Pancreas (tissue), 10 donors: ENCODE measurements around the gene TCEAL9. TPM values are rescaled to one million over a fixed set of nuclear protein-coding genes. Genes with fewer than 3 reads are reported as not detected.

ENCODE experiments used
- ATAC-seq, 4 donors: fragments of 200-7000 bp; cut with Tn5 transposase; one replicate each; pipeline versions ENCODE4 v1.8.0 to v1.9.1; 2020; ENCODE audit warnings: mild to moderate bottlenecking in 4 of 4, moderate library complexity in 4 of 4
- DNase-seq, 6 donors: peaks; one replicate each; pipeline ENCODE4 v3.0.0-alpha.2; 2020
- FAIRE-seq: peaks from 2 replicates; lab custom pipeline; 2012; peaks lifted over from hg19 to GRCh38; lab: Jason Lieb, UNC
- H3K27ac ChIP-seq, 4 donors: fragments of 200-600 bp; sonication (generic); 1 replicate in 3 of 4; 2 replicates in 1 of 4; pipeline versions ENCODE4 v1.5.0 to v1.8.0; 2020
- H3K27me3 ChIP-seq, 4 donors: fragments of 200-600 bp; one replicate each; pipeline ENCODE4 v1.8.0; 2021
- H3K36me3 ChIP-seq, 3 donors: fragments of 200-600 bp; sonication (generic) in 1 of 3; one replicate each; pipeline versions ENCODE4 v1.5.0 to v1.8.0; 2020 to 2021
- H3K4me1 ChIP-seq, 3 donors: fragments of 200-600 bp; one replicate each; pipeline ENCODE4 v1.8.0; 2021
- H3K4me3 ChIP-seq, 4 donors: fragments of 200-600 bp; sonication (generic) in 2 of 4; one replicate each; pipeline versions ENCODE4 v1.5.0 to v1.8.0; 2020 to 2021
- H3K9me3 ChIP-seq, 4 donors: fragments of 200-600 bp; one replicate each; pipeline ENCODE4 v1.8.0; 2021
- WGBS, 2 donors: extraction: QIAGEN DNeasy Blood & Tissue Kit; methylation state at CpG; one replicate each; pipeline ENCODE4 v1.1.7; 2013; 5-methylcytosine and 5-hydroxymethylcytosine counted together
- intact Hi-C, 3 donors: fragments of 100-400 bp; cut with DNase I; formaldehyde crosslinking; loops; one replicate each; pipeline versions ENCODE4 v1.11.1 to v1.14.2; 2022
- polyA plus RNA-seq, 2 donors: library from polyadenylated mRNA; stranded (reverse); fragments of 200-250 nt; gene quantifications; one replicate each; pipeline ENCODE4 v1.2.3, GENCODE V29; 2013
- total RNA-seq, 6 donors: library from RNA; stranded (reverse); fragmentation: NEBNext Ultra II Directional in 4 of 6; extraction: Animal tissue kit (Norgen Biotek cat#: 25700) in 4 of 6; gene quantifications; one replicate each; pipeline versions ENCODE4 v1.2.1 to v1.2.4, GENCODE V29; 2021 to 2023
- TF ChIP-seq, protein P1 (sequence below), 4 donors: fragments of 200-600 bp; sonication (generic) in 3 of 4; IDR thresholded peaks; one replicate each; pipeline versions ENCODE4 v1.5.0 to v1.8.0; 2021; ENCODE audit warnings: antibody characterized with exemption in 4 of 4
- donor health status: healthy with polysubstance abuse.
- donor health status: DM: no; HTN: no; CAD: no; lungs with moderate emphysema.
- donor health status: DM: no; HTN: no; CAD: no.
- donor health status: control.
- donor health status: control.
- donor health status: Bipolar disorder and iron deficiency.
- donor health status: DM: yes; HTN: yes; CAD: no.
- donor health status: DM: no; HTN: no; CAD: no.
- donor health status: DM: no; HTN: no; CAD: no.
- donor health status: DM: yes; HTN: yes; CAD: no.

TCEAL9 gene
- total and polyA plus RNA-seq, 8 donors = 7.3 to 71.8 (median 14.9) TPM

DNA sequence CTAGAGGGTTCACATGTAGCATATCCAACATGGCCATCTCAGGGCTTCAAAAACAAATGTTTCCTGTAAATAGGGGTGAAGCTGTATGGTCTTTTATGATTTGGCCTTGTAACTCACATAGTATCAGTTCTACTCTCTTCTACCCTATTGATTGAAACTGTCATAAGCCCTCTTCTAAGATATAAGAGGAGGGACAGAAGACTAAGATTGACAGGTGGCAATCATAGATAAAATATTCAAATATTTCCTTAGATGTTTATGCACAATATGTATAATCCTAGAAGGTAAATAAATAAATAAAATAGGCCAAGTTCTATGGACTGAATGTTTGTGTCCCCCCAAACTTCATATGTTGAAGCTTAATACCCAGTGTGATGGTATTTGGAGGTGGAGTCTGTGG lies 13.2 kb downstream of the TCEAL9 start:
- no peak for FAIRE-seq
- intact Hi-C loops = no loop called here
- H3K36me3 ChIP-seq = no peaks in the 10 kb centered on the region
- H3K9me3 ChIP-seq = no peaks in the 10 kb centered on the region
- no peak for ATAC-seq
- peaks cover 0 to 13% (median 0%) of the 10 kb centered on the region in 4 donors for H3K27me3 ChIP-seq
- TF ChIP-seq, protein P1, sequence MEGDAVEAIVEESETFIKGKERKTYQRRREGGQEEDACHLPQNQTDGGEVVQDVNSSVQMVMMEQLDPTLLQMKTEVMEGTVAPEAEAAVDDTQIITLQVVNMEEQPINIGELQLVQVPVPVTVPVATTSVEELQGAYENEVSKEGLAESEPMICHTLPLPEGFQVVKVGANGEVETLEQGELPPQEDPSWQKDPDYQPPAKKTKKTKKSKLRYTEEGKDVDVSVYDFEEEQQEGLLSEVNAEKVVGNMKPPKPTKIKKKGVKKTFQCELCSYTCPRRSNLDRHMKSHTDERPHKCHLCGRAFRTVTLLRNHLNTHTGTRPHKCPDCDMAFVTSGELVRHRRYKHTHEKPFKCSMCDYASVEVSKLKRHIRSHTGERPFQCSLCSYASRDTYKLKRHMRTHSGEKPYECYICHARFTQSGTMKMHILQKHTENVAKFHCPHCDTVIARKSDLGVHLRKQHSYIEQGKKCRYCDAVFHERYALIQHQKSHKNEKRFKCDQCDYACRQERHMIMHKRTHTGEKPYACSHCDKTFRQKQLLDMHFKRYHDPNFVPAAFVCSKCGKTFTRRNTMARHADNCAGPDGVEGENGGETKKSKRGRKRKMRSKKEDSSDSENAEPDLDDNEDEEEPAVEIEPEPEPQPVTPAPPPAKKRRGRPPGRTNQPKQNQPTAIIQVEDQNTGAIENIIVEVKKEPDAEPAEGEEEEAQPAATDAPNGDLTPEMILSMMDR (IDR thresholded peaks at IDR 0.05) = no peak
- DNase-seq = no peak
- no peak overlapping the region for H3K27ac ChIP-seq
- no peak overlapping the region for H3K4me3 ChIP-seq
- H3K4me1 ChIP-seq = no peaks in the 10 kb centered on the region

DNA sequence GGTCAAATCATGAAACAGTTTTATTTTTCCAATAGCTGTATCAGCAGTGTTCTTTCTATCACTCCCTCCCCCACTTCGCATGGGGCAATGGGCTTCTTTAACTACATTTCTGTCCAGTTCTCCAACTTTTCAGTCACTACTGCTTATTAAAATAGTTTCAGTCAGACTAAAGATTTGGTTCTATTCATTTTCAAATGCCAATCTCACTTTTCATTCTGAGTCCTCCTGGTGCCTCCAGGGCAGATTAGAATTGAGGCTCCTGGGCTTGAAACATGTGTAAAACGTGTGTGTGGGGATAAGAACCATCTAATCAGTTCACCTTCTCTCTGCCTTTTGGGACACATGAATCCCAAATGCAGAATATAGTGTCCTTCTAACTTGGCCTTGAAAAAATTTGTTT lies 16.6 kb downstream of the TCEAL9 start:
- no peaks in the 10 kb centered on the region for H3K9me3 ChIP-seq
- intact Hi-C loops = no loop called here
- FAIRE-seq (no peak), DNase-seq (no peak), ATAC-seq (no peak)
- no peak overlapping the region for H3K4me3 ChIP-seq
- WGBS, 2 donors = 46 to 71% methylated on average over 2 of the region's 2 CpGs
- TF ChIP-seq, protein P1 (IDR thresholded peaks at IDR 0.05) = no peak
- no peak overlapping the region for H3K27ac ChIP-seq
- no peaks in the 10 kb centered on the region for H3K36me3 ChIP-seq
- no peaks in the 10 kb centered on the region for H3K4me1 ChIP-seq
- H3K27me3 ChIP-seq = peaks cover 0 to 6% (median 0%) of the 10 kb centered on the region in 4 donors

DNA sequence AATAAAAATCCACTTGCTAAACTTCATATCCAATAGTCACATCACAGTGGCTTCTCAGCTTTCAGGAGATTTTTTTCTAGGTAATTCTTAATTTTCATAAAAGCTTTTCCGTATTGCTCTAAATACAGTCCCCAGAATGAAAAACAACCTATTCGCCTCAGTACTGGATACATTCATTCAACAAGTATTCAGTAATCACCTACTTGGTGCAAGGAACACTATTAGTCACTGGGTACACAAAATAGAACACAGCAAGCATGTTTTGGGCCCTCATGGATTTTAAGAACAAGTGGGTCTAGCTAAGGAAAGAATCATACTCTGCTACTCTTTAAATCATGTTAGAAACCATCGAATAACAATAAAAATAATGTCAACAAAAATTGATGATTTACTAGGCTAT lies 17.3 kb downstream of the TCEAL9 start:
- H3K27ac ChIP-seq = no peak overlapping the region
- H3K9me3 ChIP-seq = no peaks in the 10 kb centered on the region
- H3K4me3 ChIP-seq = no peak overlapping the region
- 49 to 57% methylated on average over 3 of the region's 3 CpGs for WGBS, 2 donors
- no peak for DNase-seq
- peaks cover 0 to 6% (median 0%) of the 10 kb centered on the region in 4 donors for H3K27me3 ChIP-seq
- ATAC-seq = no peak
- TF ChIP-seq, protein P1 (IDR thresholded peaks at IDR 0.05) = no peak
- intact Hi-C loops = no loop called here
- no peaks in the 10 kb centered on the region for H3K36me3 ChIP-seq
- no peaks in the 10 kb centered on the region for H3K4me1 ChIP-seq
- no peak for FAIRE-seq

DNA sequence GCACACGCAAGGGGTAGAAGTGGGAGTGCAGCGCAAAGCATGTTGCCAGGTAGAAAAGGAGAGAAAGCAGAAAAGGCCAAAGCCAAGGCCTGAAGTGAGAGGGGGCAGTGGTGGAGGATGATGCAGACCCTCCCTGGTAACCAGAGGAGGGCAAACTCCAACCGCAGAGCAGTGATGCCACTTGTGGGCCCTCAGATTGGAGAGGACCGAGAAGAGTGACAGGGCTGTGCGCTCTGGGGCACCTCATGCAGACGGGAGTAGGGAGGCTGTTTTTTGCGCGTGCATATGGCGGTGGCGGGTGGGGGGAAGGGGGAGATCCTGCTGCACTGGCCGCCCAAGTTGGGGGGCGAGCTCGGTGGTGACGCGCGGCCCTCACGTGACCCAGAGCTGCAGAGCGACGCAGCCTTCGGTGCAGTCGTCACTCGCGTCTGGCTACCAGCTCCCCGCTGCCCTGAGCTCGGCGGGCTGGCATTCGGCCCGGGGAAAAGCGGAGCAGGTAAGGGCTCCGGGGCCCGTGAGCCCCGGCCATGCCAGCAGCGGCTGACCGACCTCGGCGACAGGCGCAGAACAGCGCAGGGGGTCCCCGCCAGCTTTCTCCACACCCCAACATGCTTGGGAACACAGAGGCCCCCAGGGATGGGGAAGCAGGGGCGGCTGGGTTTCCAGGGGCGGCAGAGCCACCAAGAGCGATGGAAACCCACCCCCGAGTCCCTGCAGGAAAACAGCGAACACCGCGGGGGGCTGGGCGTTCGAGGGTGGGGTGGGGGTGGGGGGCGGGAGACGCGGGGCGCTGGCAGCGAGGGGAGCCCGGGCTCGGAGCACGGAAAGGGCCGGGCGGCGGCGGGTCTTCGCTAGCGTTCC lies 20.0 kb downstream of the TCEAL9 start, which contains the start of gene BEX3:
Gene BEX3, plus strand, starts transcription at position 421 of the 861 bp plus-strand sequence. CDS start 984 bp downstream, outside the sequence.
- peak within 1 kb of the TSS; percentile 52 to 73 (median 70) for H3K27ac ChIP-seq
- no peak for FAIRE-seq

More for the DNA sequence above, 20.0 kb downstream of the TCEAL9 start, which contains the start of gene BEX3:
- DNase-seq (peak; percentile 39 to 86 (median 70)), ATAC-seq (peak; percentile 90 to 91 (median 90))
- intact Hi-C loops = no loop called here
- H3K36me3 ChIP-seq = no peaks in the 10 kb centered on the region
- no peaks in the 10 kb centered on the region for H3K9me3 ChIP-seq
- no peaks in the 10 kb centered on the region for H3K27me3 ChIP-seq
- TF ChIP-seq, protein P1 (IDR thresholded peaks at IDR 0.05) = no peak
- H3K4me1 ChIP-seq = no peaks in the 10 kb centered on the region
- 4 to 27% methylated on average over 46 to 50 of the region's 62 CpGs for WGBS, 2 donors
- peak within 1 kb of the TSS; percentile 29 to 57 (median 40) for H3K4me3 ChIP-seq
